ENCODE data around the gene CCNG2. TPM values are rescaled to one million over a fixed set of nuclear protein-coding genes. Genes with fewer than 3 reads are reported as not detected.
A peak's percentile ranks its signal among the peaks of the same experiment; 100 is the strongest.
"Not testable (repeated sequence)": the region's sequence is repeated elsewhere in the genome, so short reads cannot be mapped to it uniquely, and the experiment has no call there.

CCNG2 gene
- total RNA-seq (2014; rRNA removed), result 41.7 and 42.3 TPM in 2 replicates
- 24.4 TPM for polyA plus RNA-seq (2012)

- DNase-seq (ENCODE audit: low read depth), result no peak
Measured at GRCh38 chr4:77156912-77157858, at the start of gene CCNG2. Gene CCNG2 (plus strand): TSS chr4:77157207. CDS start chr4:77158533, 1,326 bp downstream.

GRCh38 chr4:77110730-77111129 is 46.3 kb upstream of the CCNG2 start:
- DNase-seq (ENCODE audit: low read depth), result no peak

GRCh38 chr4:77113069-77113468 is 43.9 kb upstream of the CCNG2 start:
- no peak for DNase-seq (ENCODE audit: low read depth)

- no peak for DNase-seq (ENCODE audit: low read depth)
Measured at GRCh38 chr4:77117721-77118120, 39.3 kb upstream of the CCNG2 start.

- no peak for DNase-seq (ENCODE audit: low read depth)
Measured at GRCh38 chr4:77120886-77121508, 36.0 kb upstream of the CCNG2 start.

GRCh38 chr4:77121736-77122240 is 35.2 kb upstream of the CCNG2 start:
- DNase-seq (ENCODE audit: low read depth), result no peak

GRCh38 chr4:77122656-77123055 is 34.4 kb upstream of the CCNG2 start:
- no peak for DNase-seq (ENCODE audit: low read depth)

GRCh38 chr4:77123411-77123810 is 33.6 kb upstream of the CCNG2 start:
- no peak for DNase-seq (ENCODE audit: low read depth)

GRCh38 chr4:77124576-77124975 is 32.4 kb upstream of the CCNG2 start:
- no peak for DNase-seq (ENCODE audit: low read depth)

GRCh38 chr4:77125961-77126360 is 31.0 kb upstream of the CCNG2 start:
- no peak for DNase-seq (ENCODE audit: low read depth)

GRCh38 chr4:77126809-77127208 is 30.2 kb upstream of the CCNG2 start:
- no peak for DNase-seq (ENCODE audit: low read depth)

GRCh38 chr4:77127215-77127614 is 29.8 kb upstream of the CCNG2 start:
- DNase-seq (ENCODE audit: low read depth), result no peak

- DNase-seq (ENCODE audit: low read depth), result peak; percentile 42
Measured at GRCh38 chr4:77127837-77128621, 29.0 kb upstream of the CCNG2 start.

- DNase-seq (ENCODE audit: low read depth), result no peak
Measured at GRCh38 chr4:77132652-77133312, 24.2 kb upstream of the CCNG2 start.

- DNase-seq (ENCODE audit: low read depth), result not testable (repeated sequence)
Measured at GRCh38 chr4:77137448-77137847, 19.6 kb upstream of the CCNG2 start.

GRCh38 chr4:77141964-77142645 is 14.9 kb upstream of the CCNG2 start:
- no peak for DNase-seq (ENCODE audit: low read depth)

- no peak for DNase-seq (ENCODE audit: low read depth)
Measured at GRCh38 chr4:77142646-77143028, 14.4 kb upstream of the CCNG2 start.

GRCh38 chr4:77143091-77143490 is 13.9 kb upstream of the CCNG2 start:
- DNase-seq (ENCODE audit: low read depth), result no peak

- no peak for DNase-seq (ENCODE audit: low read depth)
Measured at GRCh38 chr4:77145842-77146185, 11.2 kb upstream of the CCNG2 start.

- no peak for DNase-seq (ENCODE audit: low read depth)
Measured at GRCh38 chr4:77146186-77147078, 10.6 kb upstream of the CCNG2 start.
